LNCAP (cell line): ENCODE measurements around the gene C4orf33.

Source experiments
- CTCF ChIP-seq: fragments of 450-650 bp; IDR thresholded peaks from 2 replicates; pipeline ENCODE4 v1.5.1; 2017; ENCODE audit warnings: mild to moderate bottlenecking

C4orf33 gene

DNA sequence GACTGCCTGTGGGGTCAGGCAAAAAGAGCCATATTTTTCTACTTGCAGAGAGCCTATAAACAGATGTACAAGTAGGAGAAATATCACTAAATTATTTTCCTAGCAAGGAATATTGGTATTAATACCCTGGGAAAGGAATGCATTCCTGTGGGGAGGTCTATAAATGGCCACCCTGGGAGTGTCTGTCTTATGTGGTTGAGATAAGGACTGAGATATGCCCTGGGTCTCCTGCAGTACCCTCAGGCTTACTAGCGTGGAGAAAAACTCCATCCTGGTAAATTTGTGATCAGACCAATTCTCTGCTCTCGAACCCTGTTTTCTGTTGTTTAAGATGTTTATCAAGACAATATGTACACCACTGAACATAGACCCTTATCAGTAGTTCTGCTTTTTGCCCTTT is 35.4 kb downstream of the C4orf33 start:
- no peak for TF ChIP-seq CTCF

GRCh38 chr4:129136433-129136832 is 40.5 kb downstream of the C4orf33 start:
- no peak for TF ChIP-seq CTCF

- TF ChIP-seq CTCF, result no peak
These were observed 43.0 kb downstream of the C4orf33 start for GRCh38 chr4:129138810-129139496.

DNA sequence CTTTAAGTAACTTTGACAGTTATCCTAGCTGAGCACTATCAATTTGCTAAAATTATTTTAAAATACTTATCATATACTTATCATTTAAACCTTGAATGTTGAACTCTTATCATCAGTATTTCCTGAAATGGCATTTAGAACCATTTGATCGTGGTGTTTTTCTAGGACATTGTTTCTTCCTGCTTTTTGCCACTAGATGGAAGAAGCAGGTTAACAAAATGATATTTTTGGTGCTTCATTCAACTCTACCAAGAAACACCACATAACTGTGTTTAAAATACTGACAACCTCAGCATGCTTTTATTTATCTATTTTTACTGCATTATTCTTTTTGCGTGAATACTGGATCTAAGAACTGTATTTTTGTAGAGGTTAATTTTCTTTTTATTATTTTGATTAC is 44.6 kb downstream of the C4orf33 start:
- TF ChIP-seq CTCF, result no peak; the same call in 1 of the 2 replicates

GRCh38 chr4:129143359-129143758 is 47.4 kb downstream of the C4orf33 start:
- TF ChIP-seq CTCF, result no peak

- TF ChIP-seq CTCF, result no peak
These were observed 48.8 kb downstream of the C4orf33 start for GRCh38 chr4:129144755-129145206.

GRCh38 chr4:129145222-129145730 is 49.3 kb downstream of the C4orf33 start:
- no peak for TF ChIP-seq CTCF
